ENCODE data around the gene OTX2.

OTX2 gene

GRCh38 chr14:56821177-56821576 is 10.9 kb upstream of the OTX2 start:
- Histone ChIP-seq H3K9ac (ENCODE audit: low read length) (no peak overlapping the region), H3F3A (ENCODE audit: insufficient read depth, low read length) (no peaks in the 10 kb centered on the region), H3K27me3 (replicated peaks; ENCODE audit: insufficient read depth, low read length) (no peaks in the 10 kb centered on the region), H3K9me2 (replicated peaks; ENCODE audit: insufficient read depth, low read length) (no peaks in the 10 kb centered on the region), H3K79me2 (ENCODE audit: low read length) (no peaks in the 10 kb centered on the region), H3K36me3 (replicated peaks; ENCODE audit: insufficient read depth, low read length) (no peaks in the 10 kb centered on the region), H3K9me3 (replicated peaks; ENCODE audit: insufficient read depth, low read length) (no peaks in the 10 kb centered on the region), H3K4me1 (ENCODE audit: low read length) (no peaks in the 10 kb centered on the region), H2AFZ (ENCODE audit: low read length) (no peak overlapping the region), H3K27ac (ENCODE audit: low read length) (no peak overlapping the region), H3K4me3 (ENCODE audit: low read length) (no peak overlapping the region), H3K4me2 (ENCODE audit: low read depth, low read length) (no peak overlapping the region), H4K20me1 (ENCODE audit: insufficient read depth, low read length) (no peaks in the 10 kb centered on the region)
- no peak for DNase-seq
- TF ChIP-seq CTCF (IDR thresholded peaks at IDR 0.05; ENCODE audit: low read length) (no peak), EZH2 (optimal IDR thresholded peaks at IDR 0.05; ENCODE audit: low read depth, low read length) (no peak), EZH2phosphoT487 (IDR thresholded peaks at IDR 0.05; ENCODE audit: low read length) (no peak)

- Histone ChIP-seq H3K4me2 (ENCODE audit: low read depth, low read length) (no peak overlapping the region), H2AFZ (ENCODE audit: low read length) (no peak overlapping the region), H3K9ac (ENCODE audit: low read length) (no peak overlapping the region), H3K9me2 (replicated peaks; ENCODE audit: insufficient read depth, low read length) (no peaks in the 10 kb centered on the region), H3K79me2 (ENCODE audit: low read length) (no peaks in the 10 kb centered on the region), H3K36me3 (replicated peaks; ENCODE audit: insufficient read depth, low read length) (no peaks in the 10 kb centered on the region), H3K4me1 (ENCODE audit: low read length) (no peaks in the 10 kb centered on the region), H3K27ac (ENCODE audit: low read length) (no peak overlapping the region), H3F3A (ENCODE audit: insufficient read depth, low read length) (no peaks in the 10 kb centered on the region), H4K20me1 (ENCODE audit: insufficient read depth, low read length) (no peaks in the 10 kb centered on the region), H3K4me3 (ENCODE audit: low read length) (no peak overlapping the region), H3K27me3 (replicated peaks; ENCODE audit: insufficient read depth, low read length) (no peaks in the 10 kb centered on the region), H3K9me3 (replicated peaks; ENCODE audit: insufficient read depth, low read length) (no peaks in the 10 kb centered on the region)
- DNase-seq, result no peak
- TF ChIP-seq CTCF (IDR thresholded peaks at IDR 0.05; ENCODE audit: low read length) (no peak), EZH2phosphoT487 (IDR thresholded peaks at IDR 0.05; ENCODE audit: low read length) (no peak), EZH2 (optimal IDR thresholded peaks at IDR 0.05; ENCODE audit: low read depth, low read length) (no peak)
Observed at GRCh38 chr14:56817396-56817921, 7.2 kb upstream of the OTX2 start.

GRCh38 chr14:56816574-56817391 is 6.5 kb upstream of the OTX2 start:
- no peaks in the 10 kb centered on the region for H3K79me2 ChIP-seq (ENCODE audit: low read length)
- no peak overlapping the region for H3K4me2 ChIP-seq (ENCODE audit: low read depth, low read length)
- H3K9me3 ChIP-seq (replicated peaks; ENCODE audit: insufficient read depth, low read length), result no peaks in the 10 kb centered on the region
- no peaks in the 10 kb centered on the region for H3F3A ChIP-seq (ENCODE audit: insufficient read depth, low read length)
- H2AFZ ChIP-seq (ENCODE audit: low read length), result no peak overlapping the region
- H3K9me2 ChIP-seq (replicated peaks; ENCODE audit: insufficient read depth, low read length), result no peaks in the 10 kb centered on the region
- DNase-seq, result no peak
- no peak overlapping the region for H3K9ac ChIP-seq (ENCODE audit: low read length)
- TF ChIP-seq EZH2phosphoT487 (IDR thresholded peaks at IDR 0.05; ENCODE audit: low read length) (no peak), EZH2 (optimal IDR thresholded peaks at IDR 0.05; ENCODE audit: low read depth, low read length) (no peak), CTCF (IDR thresholded peaks at IDR 0.05; ENCODE audit: low read length) (no peak)
- no peak overlapping the region for H3K4me3 ChIP-seq (ENCODE audit: low read length)
- H3K27me3 ChIP-seq (replicated peaks; ENCODE audit: insufficient read depth, low read length), result no peaks in the 10 kb centered on the region
- no peaks in the 10 kb centered on the region for H3K36me3 ChIP-seq (replicated peaks; ENCODE audit: insufficient read depth, low read length)
- no peak overlapping the region for H3K27ac ChIP-seq (ENCODE audit: low read length)
- no peaks in the 10 kb centered on the region for H3K4me1 ChIP-seq (ENCODE audit: low read length)
- no peaks in the 10 kb centered on the region for H4K20me1 ChIP-seq (ENCODE audit: insufficient read depth, low read length)

All from MM.1S (cell line).